Measurements from ENCODE around the gene PEX13.
A peak's percentile ranks its signal among the peaks of the same experiment; 100 is the strongest.
"Not testable (repeated sequence)": the region's sequence is repeated elsewhere in the genome, so short reads cannot be mapped to it uniquely, and the experiment has no call there.

Gene PEX13

DNA sequence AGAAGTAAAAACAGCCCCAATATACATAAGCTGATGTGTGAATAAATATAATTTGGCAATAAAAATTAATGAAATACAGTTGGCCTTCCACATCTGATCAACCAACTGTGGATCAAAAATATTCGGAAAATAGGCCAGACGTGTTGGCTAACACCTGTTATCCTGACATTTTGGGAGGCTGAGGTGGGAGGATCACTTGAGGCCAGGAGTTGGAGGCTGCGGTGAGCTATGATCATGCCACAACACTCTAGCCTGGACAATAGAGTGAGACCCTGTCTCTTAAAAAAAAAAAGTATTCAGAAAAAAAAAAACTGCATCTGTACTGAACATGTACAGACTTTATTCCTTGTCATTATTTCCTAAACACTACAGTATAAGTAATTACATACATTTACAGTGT is 12.0 kb downstream of the PEX13 start:
- no peak for TF ChIP-seq CTCF (IDR thresholded peaks at IDR 0.05; ENCODE audit: low read depth, low read length)
- DNase-seq (ENCODE audit: low read depth in 2 of 2): no peak
- no peak overlapping the region for H3K4me3 ChIP-seq (replicated peaks in 1 of 2; ENCODE audit: low read depth in 2 of 2, low read length in 2 of 2)

GRCh38 chr2:61034592-61034991 is 17.1 kb downstream of the PEX13 start:
- not testable (repeated sequence) for H3K4me3 ChIP-seq (replicated peaks in 1 of 2; ENCODE audit: low read depth in 2 of 2, low read length in 2 of 2); DNase-seq (ENCODE audit: low read depth in 2 of 2)

- H3K4me3 ChIP-seq (replicated peaks in 1 of 2; ENCODE audit: low read depth in 2 of 2, low read length in 2 of 2); DNase-seq (ENCODE audit: low read depth in 2 of 2): not testable (repeated sequence)
Observed at GRCh38 chr2:61036643-61037042, 19.1 kb downstream of the PEX13 start.

DNA sequence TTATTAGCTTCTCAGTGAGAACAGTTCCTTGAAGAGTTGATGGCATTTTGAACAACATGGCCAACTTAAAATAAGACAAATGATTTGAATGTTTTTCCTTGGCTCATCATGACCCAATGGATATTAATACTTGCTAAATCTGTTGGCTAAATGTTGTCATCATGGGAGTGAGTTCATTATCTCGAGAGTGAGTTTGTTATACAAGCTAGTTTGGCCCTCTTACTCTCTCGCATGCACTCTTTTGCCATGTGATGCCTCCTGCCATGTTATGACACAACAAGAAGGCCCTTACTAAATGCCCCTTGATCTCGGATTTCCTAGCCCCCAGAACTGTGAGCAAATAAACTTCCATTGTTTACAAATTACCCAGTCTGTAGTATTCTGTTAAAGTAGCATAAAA is 25.3 kb downstream of the PEX13 start:
- no peak for TF ChIP-seq CTCF (IDR thresholded peaks at IDR 0.05; ENCODE audit: low read depth, low read length)
- H3K4me3 ChIP-seq (replicated peaks in 1 of 2; ENCODE audit: low read depth in 2 of 2, low read length in 2 of 2): no peak overlapping the region
- DNase-seq (ENCODE audit: low read depth in 2 of 2): no peak

DNA sequence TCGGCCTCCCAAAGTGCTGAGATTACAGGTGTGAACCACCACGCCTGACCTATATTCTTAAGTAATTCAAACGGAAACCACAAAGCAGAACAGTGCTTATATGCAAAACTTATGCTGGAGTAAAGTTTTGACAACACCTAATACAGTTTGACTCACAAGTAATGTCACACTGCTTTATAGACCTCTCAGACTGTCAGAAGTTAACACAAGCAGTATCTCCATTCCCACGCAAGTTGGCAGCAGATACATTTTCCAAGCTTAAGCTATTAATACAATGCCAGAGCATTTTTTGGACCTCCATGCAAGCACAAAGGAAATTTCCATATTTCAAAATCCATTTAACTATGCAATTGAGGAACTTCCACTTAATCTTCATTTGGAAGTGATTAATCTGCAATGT is 27.1 kb downstream of the PEX13 start:
- TF ChIP-seq CTCF (IDR thresholded peaks at IDR 0.05; ENCODE audit: low read depth, low read length): no peak
- DNase-seq (ENCODE audit: low read depth in 2 of 2): peak in 1 of 2 donors; percentile 32

DNA sequence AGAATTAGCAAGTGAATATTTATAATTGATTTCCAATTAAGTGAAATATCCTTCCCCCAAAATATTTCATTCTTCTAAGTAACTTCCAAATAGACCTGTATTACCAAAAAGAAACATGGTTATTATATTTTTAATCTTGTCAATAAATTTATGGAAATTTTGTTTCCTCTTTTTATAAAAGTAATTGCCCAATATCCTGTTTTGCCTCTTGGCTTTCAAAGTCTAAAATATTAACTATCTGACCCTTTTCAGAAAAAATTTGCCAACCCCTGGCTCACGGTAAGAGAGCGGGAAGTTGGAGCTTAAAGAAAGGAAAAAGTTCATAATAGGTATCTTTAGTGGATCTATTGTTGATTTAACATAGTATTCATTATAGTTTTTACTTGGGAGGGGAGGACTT is 27.7 kb downstream of the PEX13 start:
- no peak for DNase-seq (ENCODE audit: low read depth in 2 of 2)
- TF ChIP-seq CTCF (IDR thresholded peaks at IDR 0.05; ENCODE audit: low read depth, low read length): no peak
- no peak overlapping the region for H3K4me3 ChIP-seq (replicated peaks in 1 of 2; ENCODE audit: low read depth in 2 of 2, low read length in 2 of 2)

More for the DNA sequence above, 27.1 kb downstream of the PEX13 start:
- no peak overlapping the region for H3K4me3 ChIP-seq (replicated peaks in 1 of 2; ENCODE audit: low read depth in 2 of 2, low read length in 2 of 2)

DNA sequence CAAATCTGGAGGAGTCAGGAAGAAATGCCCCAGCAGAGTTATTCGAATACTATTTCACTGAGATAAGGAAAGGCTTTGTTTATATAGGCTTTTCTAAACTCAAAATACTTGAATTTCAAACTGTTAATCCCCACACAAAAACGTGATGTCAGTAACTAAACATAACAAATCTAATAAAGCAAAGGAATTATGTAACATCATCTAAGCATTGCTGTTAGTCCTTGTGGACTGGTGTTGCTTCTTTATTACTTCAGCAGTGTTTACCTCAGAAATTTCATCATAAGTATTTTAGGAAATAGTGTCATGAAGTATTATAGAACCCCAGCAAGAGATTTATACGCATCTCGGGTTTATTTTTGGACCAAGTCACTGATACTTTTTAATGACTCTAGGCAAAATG is 28.5 kb downstream of the PEX13 start:
- TF ChIP-seq CTCF (IDR thresholded peaks at IDR 0.05; ENCODE audit: low read depth, low read length): no peak
- no peak overlapping the region for H3K4me3 ChIP-seq (replicated peaks in 1 of 2; ENCODE audit: low read depth in 2 of 2, low read length in 2 of 2)
- no peak for DNase-seq (ENCODE audit: low read depth in 2 of 2)

DNA sequence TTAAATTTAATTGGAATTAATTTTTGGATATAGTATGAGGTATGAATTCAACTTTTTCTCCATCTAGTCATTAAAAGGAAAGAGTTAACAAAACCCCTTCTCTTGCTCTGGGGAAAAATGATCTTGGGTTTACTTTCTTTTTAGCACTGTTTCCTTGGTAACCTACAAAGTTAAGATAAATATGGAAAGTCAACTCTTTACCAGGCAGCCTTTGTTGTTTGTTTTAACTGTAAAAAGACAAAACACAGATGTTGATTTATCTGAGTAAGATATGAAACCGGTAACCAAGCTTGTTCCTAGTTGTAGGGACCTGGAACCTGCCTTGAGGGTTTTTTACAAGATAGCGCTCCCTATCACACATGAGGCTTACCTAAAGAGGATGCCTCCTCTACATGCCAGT is 38.0 kb downstream of the PEX13 start:
- H3K4me3 ChIP-seq (replicated peaks in 1 of 2; ENCODE audit: low read depth in 2 of 2, low read length in 2 of 2): no peak overlapping the region
- DNase-seq (ENCODE audit: low read depth in 2 of 2): peak in 1 of 2 donors; percentile 38
- TF ChIP-seq CTCF (IDR thresholded peaks at IDR 0.05; ENCODE audit: low read depth, low read length): no peak
